Cardiac fibroblast (primary cell): ENCODE measurements around the gene IRGC.

Experiments
- DNase-seq, 2 donors: peaks; one replicate each; pipeline versions ENCODE4 v3.0.0 to v3.0.0-alpha.2; 2010; ENCODE audit warnings: low read depth in 2 of 2
- H3K4me3 ChIP-seq, 2 donors: replicated peaks in 1 of 2; 1 replicate in 1 of 2; 2 replicates in 1 of 2; pipeline ENCODE4 v1.5.1; 2011; ENCODE audit warnings: low read depth in 2 of 2, low read length in 2 of 2, mild to moderate bottlenecking in 2 of 2, moderate library complexity in 1 of 2
- TF ChIP-seq, protein P1 (sequence below): IDR thresholded peaks from one replicate; pipeline ENCODE4 v1.5.1; 2011; ENCODE audit warnings: low read depth, mild to moderate bottlenecking, low read length, inconsistent platforms

IRGC gene, protein sequence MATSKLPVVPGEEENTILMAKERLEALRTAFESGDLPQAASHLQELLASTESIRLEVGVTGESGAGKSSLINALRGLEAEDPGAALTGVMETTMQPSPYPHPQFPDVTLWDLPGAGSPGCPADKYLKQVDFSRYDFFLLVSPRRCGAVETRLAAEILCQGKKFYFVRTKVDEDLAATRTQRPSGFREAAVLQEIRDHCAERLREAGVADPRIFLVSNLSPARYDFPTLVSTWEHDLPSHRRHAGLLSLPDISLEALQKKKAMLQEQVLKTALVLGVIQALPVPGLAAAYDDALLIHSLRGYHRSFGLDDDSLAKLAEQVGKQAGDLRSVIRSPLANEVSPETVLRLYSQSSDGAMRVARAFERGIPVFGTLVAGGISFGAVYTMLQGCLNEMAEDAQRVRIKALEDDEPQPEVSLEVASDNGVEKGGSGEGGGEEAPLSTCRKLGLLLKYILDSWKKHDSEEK

DNA sequence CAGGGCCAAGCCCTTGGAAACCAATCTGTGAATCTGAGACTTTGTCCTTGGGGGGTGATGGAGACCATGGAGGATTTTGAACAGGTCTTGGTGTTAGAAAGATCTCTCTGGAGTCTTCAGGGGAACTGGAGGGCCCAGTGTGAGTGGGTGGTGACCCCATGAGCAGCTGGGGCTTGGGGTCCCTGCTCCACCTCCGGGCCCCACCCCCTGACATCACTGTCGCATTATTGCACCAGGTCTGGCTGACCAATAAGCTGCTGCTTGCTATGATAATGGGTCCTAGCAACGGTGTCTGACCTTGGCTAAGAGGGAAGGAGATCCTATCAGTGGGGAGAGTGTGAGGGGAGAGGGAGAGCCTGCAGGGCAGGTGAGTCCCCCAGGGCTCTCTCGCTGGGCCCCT, at the start of gene IRGC:
Gene IRGC (plus strand): TSS at position 301 of the 400 bp plus-strand sequence. CDS start 2,483 bp downstream, outside the sequence.
- no peak within 1 kb of the TSS for H3K4me3 ChIP-seq
- no peak for DNase-seq
- TF ChIP-seq, protein P1, sequence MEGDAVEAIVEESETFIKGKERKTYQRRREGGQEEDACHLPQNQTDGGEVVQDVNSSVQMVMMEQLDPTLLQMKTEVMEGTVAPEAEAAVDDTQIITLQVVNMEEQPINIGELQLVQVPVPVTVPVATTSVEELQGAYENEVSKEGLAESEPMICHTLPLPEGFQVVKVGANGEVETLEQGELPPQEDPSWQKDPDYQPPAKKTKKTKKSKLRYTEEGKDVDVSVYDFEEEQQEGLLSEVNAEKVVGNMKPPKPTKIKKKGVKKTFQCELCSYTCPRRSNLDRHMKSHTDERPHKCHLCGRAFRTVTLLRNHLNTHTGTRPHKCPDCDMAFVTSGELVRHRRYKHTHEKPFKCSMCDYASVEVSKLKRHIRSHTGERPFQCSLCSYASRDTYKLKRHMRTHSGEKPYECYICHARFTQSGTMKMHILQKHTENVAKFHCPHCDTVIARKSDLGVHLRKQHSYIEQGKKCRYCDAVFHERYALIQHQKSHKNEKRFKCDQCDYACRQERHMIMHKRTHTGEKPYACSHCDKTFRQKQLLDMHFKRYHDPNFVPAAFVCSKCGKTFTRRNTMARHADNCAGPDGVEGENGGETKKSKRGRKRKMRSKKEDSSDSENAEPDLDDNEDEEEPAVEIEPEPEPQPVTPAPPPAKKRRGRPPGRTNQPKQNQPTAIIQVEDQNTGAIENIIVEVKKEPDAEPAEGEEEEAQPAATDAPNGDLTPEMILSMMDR, result no peak

DNA sequence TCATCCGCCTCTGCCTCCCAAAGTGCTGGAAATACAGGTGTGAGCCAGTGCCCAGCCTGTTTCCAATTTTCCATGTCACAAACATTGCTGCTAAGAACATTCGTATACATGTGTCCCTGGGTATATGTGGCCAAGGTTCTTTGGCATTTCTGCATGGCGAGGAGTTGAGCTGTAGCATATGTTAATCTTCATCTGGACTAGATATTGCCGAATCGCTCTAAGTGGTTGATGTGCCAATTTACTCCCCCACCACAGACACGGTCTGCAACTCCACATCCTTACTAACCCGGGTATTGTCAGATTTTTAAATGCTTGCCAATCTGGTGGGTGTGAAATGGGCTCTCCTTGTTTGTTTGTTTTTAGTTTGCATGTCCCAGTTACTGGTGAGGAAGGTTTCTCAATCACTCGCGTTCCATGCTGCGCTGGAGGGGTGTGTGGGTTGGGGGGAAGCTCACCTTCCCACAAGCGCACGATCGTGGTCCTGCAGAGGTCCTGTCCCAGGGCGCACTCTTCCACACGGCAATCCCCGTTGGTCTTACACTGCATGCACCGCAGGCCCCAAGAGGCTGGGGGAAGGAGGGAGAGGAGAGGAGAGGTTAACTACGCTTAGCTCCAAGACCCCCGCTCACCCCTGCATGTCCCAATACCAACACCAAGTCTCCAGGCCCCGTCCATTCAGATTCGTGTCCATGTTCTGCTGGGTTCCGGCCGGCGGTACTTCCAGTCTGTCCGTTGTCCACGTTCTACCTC, 48.6 kb upstream of the IRGC start:
- H3K4me3 ChIP-seq, result peak overlapping the region; percentile 39 to 55
- TF ChIP-seq, protein P1, result no peak
- no peak for DNase-seq

DNA sequence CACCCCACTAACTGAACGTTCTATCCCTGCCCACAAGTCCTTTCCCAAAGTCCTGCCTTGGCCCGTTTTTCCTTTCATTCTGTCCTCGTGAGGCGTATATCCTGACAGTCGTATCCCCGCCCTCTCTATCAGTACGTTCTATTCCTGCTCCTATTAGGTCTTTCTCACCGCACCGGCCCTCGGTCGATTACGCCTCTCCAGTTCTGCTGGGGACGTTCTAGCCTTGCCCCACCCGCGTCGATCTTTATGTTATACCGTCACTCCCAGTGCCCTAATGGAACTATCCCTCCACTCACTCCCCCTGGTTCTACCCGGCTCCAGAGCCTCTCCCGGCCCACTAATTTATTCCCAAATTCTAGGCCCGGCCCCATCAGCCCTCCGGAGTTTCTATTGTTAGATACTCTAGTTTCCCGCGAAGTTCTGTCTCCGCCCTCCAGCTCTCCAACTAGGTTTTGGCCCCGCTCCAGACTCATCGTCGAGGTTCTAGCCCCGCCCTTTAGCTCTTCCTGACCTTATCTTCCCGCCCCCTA, 47.9 kb upstream of the IRGC start:
- peak in 1 of 2 donors; percentile 23 for DNase-seq
- H3K4me3 ChIP-seq, result peak overlapping the region; percentile 39 to 55
- TF ChIP-seq, protein P1, result no peak

- peak; percentile 100 for DNase-seq
- TF ChIP-seq, protein P1, result no peak
- peak overlapping the region; percentile 73 to 93 for H3K4me3 ChIP-seq
Observed at GRCh38 chr19:43668406-43669109, 47.3 kb upstream of the IRGC start.

DNA sequence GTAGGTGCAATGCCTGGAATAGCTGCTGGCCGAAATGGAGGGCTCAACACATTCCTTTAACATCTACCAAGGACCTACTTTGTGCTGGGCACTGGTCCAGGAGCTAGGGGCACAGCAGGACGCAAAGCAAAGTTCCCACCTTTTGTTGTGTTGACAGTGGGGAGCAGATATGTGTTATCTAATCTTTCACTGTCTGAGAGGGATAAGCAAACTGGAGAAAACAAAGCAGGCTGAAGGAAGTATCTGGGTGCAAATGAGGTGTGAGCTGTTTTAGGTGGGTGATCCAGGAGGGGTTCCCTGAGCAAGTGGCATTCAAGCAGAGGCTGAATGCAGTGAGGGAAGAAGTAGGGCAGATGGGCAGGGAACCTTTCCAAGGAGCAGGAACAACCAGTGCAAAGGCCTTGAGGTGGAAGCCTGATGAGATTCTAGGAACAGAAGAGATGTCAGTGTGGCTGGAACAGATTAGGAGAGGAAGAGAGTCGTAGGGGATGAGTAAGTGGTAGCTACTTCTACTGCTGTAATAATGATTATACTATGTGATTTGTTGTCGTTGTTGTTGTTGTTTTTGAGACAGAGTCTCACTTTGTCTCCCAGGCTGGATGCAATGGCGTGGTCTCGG, 43.7 kb upstream of the IRGC start:
- TF ChIP-seq, protein P1, result no peak
- H3K4me3 ChIP-seq, result no peak overlapping the region
- no peak for DNase-seq

- DNase-seq, result no peak
- TF ChIP-seq, protein P1, result no peak
- no peak overlapping the region for H3K4me3 ChIP-seq
Observed at GRCh38 chr19:43673637-43674036, 42.2 kb upstream of the IRGC start.
